DMS 273 treated with DMSO at 0.1 percent for 48 hours (cell line): Measurements from ENCODE around the gene AQP12B.

ENCODE experiments used
- DNase-seq: peaks from one replicate; lab custom pipeline; 2025; lab: John Stamatoyannopoulos, UW

The AQP12B gene

DNA sequence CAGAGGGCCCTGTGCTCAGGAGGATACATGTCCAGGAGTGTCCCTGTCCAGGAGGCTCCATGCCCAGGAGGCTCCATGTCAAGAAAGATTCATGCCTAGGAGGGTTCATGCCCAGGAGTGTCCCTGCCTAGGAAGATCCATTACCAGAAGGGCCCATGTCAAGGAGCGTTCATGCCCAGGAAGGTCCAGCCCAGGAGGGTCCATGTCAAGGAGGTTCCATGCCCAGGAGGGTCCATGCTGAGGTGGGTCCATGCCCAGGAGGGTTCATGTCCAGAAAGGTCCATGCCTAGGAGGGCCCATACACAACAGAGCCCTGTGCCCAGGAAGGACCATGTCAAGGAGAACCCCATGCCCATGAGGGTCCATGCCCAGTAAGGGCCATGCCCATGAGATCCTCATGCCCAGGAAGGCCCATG lies 50.4 kb downstream of the AQP12B start:
- DNase-seq, result no peak

GRCh38 chr2:240631548-240632305 lies 51.0 kb downstream of the AQP12B start:
- DNase-seq, result no peak

GRCh38 chr2:240630771-240631547 lies 51.7 kb downstream of the AQP12B start:
- no peak for DNase-seq

DNA sequence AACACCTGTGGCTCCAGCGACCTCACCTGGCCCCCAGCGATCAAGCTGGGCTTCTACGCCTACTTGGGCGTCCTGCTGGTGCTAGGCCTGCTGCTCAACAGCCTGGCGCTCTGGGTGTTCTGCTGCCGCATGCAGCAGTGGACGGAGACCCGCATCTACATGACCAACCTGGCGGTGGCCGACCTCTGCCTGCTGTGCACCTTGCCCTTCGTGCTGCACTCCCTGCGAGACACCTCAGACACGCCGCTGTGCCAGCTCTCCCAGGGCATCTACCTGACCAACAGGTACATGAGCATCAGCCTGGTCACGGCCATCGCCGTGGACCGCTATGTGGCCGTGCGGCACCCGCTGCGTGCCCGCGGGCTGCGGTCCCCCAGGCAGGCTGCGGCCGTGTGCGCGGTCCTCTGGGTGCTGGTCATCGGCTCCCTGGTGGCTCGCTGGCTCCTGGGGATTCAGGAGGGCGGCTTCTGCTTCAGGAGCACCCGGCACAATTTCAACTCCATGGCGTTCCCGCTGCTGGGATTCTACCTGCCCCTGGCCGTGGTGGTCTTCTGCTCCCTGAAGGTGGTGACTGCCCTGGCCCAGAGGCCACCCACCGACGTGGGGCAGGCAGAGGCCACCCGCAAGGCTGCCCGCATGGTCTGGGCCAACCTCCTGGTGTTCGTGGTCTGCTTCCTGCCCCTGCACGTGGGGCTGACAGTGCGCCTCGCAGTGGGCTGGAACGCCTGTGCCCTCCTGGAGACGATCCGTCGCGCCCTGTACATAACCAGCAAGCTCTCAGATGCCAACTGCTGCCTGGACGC lies 52.5 kb downstream of the AQP12B start:
- DNase-seq, result no peak

GRCh38 chr2:240629619-240629967 lies 53.1 kb downstream of the AQP12B start:
- no peak for DNase-seq

- DNase-seq, result no peak
These were observed 53.7 kb downstream of the AQP12B start for GRCh38 chr2:240628808-240629618.

- DNase-seq, result no peak
These were observed 54.2 kb downstream of the AQP12B start for GRCh38 chr2:240628507-240628807.

DNA sequence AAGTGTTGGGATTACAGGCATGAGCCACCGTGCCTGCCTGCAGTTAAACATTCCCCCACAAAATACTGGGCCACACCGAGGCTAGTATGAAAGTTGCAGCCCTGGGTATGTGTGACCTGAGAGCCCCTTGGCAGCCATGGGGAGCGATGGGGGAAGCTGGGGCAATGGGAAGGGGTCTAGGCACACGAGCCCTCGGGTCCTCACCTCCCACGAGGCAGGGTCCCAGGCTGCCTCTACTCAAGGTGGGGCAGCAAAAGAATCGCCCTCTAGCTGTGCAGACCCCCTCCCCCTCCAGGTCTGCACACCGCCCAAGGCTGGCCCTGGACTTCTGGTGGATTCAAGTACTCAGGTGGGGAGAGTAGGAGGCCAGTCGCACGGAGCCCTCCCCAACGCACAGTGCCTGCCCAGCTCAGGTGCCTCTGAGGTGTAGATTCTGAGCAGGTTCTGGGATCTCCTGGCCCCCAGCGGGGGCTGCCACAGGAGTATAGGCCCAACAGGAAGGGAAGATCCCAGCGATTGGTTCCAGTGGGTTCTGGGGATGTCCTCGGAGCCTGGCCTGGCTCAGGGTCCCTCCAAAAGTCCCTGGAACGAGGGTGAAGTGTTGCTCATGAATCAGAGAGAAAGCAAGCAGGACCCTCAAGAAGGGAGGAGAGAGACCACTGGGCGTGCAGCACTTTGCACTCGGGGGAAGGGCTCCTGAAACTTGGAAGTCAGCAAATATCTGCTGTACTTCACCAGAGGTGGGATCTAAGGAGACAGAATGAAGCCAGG lies 54.8 kb downstream of the AQP12B start:
- no peak for DNase-seq

DNA sequence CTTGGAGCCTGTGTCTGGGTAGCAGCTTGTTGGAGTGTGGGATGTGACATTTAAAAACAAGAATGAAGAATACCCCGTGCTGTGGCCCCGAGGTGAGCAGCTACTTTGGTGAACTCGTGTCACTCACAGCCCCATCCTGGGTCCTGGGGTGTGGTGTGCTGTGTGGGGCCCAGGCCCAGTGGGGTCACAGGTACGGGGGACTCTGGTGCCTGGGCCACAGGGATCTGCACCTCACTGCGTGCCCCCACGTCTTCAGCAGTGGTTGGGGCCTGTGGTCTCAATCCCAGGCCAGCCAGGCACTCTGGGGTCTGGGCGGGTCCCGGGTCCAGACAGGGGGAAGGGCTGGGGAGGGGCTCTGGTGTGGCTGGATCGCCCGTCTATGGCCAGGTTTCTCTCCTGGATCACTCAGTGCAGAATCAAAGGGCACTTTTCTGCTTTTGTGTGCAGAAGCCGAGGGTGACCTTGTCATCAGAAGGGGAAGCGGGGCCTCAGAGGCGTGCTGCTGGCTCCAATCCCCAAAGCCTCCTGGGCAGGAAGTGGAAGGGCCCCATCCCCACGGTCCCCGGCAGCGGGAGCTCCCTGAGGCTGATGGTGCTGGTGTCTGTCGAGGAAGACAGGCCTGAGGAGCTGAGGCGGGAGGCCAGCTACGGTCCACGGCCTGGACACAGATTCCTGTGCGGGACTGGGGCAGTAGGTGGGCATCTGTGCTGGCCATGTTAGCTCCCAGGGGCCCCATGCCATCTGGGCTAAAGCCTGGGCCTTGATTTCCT lies 56.0 kb downstream of the AQP12B start:
- no peak for DNase-seq
